ENCODE results near the gene PDZD4. TPM values are rescaled to one million over a fixed set of nuclear protein-coding genes. Genes with fewer than 3 reads are reported as not detected.

PDZD4 gene
- total RNA-seq, 1 experiment from 2014 or later, result 0.26 TPM

GRCh38 chrX:153874085-153874365 is 43.7 kb upstream of the PDZD4 start:
- no peak for TF ChIP-seq EZH2phosphoT487 (IDR thresholded peaks at IDR 0.05; ENCODE audit: borderline replicate concordance, low read length)
- TF ChIP-seq CTCF (conservative IDR thresholded peaks at IDR 0.05; ENCODE audit: low read depth, low read length), result no peak
- no peak for TF ChIP-seq EZH2 (IDR thresholded peaks at IDR 0.05; ENCODE audit: low read length, unreplicated experiment)
- no peaks in the 10 kb centered on the region for H3K9me3 ChIP-seq (ENCODE audit: low read length)
- H2AFZ ChIP-seq (ENCODE audit: low read length), result no peak overlapping the region
- ChIA-PET POLR2A (ENCODE audit: unreplicated experiment) (no interaction called here), CTCF (no interaction called here)
- H3K27ac ChIP-seq (ENCODE audit: low read length), result no peak overlapping the region
- H3K27me3 ChIP-seq (ENCODE audit: low read length), result no peaks in the 10 kb centered on the region
- H3F3A ChIP-seq (ENCODE audit: low read length, unreplicated experiment), result no peaks in the 10 kb centered on the region
- ATAC-seq, result no peak
- DNase-seq, result no peak
- no peak overlapping the region for H3K4me2 ChIP-seq (ENCODE audit: low read length)
- no peaks in the 10 kb centered on the region for H3K9me2 ChIP-seq (replicated peaks; ENCODE audit: low read length)
- no peaks in the 10 kb centered on the region for H4K20me1 ChIP-seq (ENCODE audit: low read length)
- BruUV-seq (replicated peaks), result no TSS peak
- no peaks in the 10 kb centered on the region for H3K4me1 ChIP-seq (ENCODE audit: insufficient read depth, low read length)
- no peaks in the 10 kb centered on the region for H3K79me2 ChIP-seq (ENCODE audit: low read length)
- H3K4me3 ChIP-seq (ENCODE audit: low read length), result no peak overlapping the region
- intact Hi-C loops (cut with micrococcal nuclease), result no loop called here
- no peak overlapping the region for H3K9ac ChIP-seq (ENCODE audit: low read length)
- no peaks in the 10 kb centered on the region for H3K36me3 ChIP-seq (ENCODE audit: low read depth, low read length)

GRCh38 chrX:153873282-153874084 is 43.1 kb upstream of the PDZD4 start:
- ATAC-seq (no peak), DNase-seq (no peak)
- H3K9ac ChIP-seq (ENCODE audit: low read length), result no peak overlapping the region
- intact Hi-C loops (cut with micrococcal nuclease), result no loop called here
- no peak overlapping the region for H3K4me3 ChIP-seq (ENCODE audit: low read length)
- H3K27me3 ChIP-seq (ENCODE audit: low read length), result no peaks in the 10 kb centered on the region
- no peak overlapping the region for H2AFZ ChIP-seq (ENCODE audit: low read length)
- no peak overlapping the region for H3K27ac ChIP-seq (ENCODE audit: low read length)
- H3F3A ChIP-seq (ENCODE audit: low read length, unreplicated experiment), result no peaks in the 10 kb centered on the region
- no peak overlapping the region for H3K4me2 ChIP-seq (ENCODE audit: low read length)
- BruUV-seq (replicated peaks), result no TSS peak
- H3K9me2 ChIP-seq (replicated peaks; ENCODE audit: low read length), result no peaks in the 10 kb centered on the region
- no peaks in the 10 kb centered on the region for H3K4me1 ChIP-seq (ENCODE audit: insufficient read depth, low read length)
- TF ChIP-seq EZH2 (IDR thresholded peaks at IDR 0.05; ENCODE audit: low read length, unreplicated experiment) (no peak), CTCF (conservative IDR thresholded peaks at IDR 0.05; ENCODE audit: low read depth, low read length) (no peak), EZH2phosphoT487 (IDR thresholded peaks at IDR 0.05; ENCODE audit: borderline replicate concordance, low read length) (no peak)
- H3K9me3 ChIP-seq (ENCODE audit: low read length), result no peaks in the 10 kb centered on the region
- H4K20me1 ChIP-seq (ENCODE audit: low read length), result no peaks in the 10 kb centered on the region
- H3K79me2 ChIP-seq (ENCODE audit: low read length), result no peaks in the 10 kb centered on the region
- ChIA-PET POLR2A (ENCODE audit: unreplicated experiment) (no interaction called here), CTCF (no interaction called here)
- H3K36me3 ChIP-seq (ENCODE audit: low read depth, low read length), result no peaks in the 10 kb centered on the region
